Measurements from ENCODE around the gene CSTPP1. TPM values are rescaled to one million over a fixed set of nuclear protein-coding genes. Genes with fewer than 3 reads are reported as not detected.
"Not testable (repeated sequence)": the region's sequence is repeated elsewhere in the genome, so short reads cannot be mapped to it uniquely, and the experiment has no call there.

Gene CSTPP1
- total RNA-seq, 4 donors from 2014 or later, result 35.3 to 51.9 (median 39.7) TPM

DNA sequence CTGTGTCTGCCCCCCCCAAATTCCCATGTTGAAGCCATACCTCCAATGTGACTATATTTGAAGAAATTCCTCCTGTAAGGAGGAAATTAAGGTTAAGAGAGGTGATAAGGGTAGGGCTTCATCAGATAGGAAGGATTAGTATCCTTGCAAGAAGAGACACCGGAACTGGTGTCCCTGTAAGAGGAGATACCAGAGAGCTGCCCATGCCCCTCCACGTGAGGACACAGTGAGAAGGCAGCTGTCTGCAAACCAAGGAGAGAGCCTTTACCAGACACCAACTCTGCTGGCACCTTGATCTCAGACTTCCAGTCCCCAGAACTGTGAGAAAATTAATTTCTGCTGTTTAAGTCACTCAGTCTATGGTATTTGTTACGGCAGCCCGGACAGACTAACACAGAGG is 130.8 kb downstream of the CSTPP1 start:
- Histone ChIP-seq H3K27ac (no peak overlapping the region), H3K4me3 (no peak overlapping the region), H3K9me3 (no peaks in the 10 kb centered on the region), H3K4me1 (peaks cover 0 to 33% (median 9%) of the 10 kb centered on the region in 4 donors), H3K27me3 (no peaks in the 10 kb centered on the region), H3K36me3 (no peaks in the 10 kb centered on the region)
- 84 to 93% methylated on average over 4 of the region's 4 CpGs for WGBS, 2 donors
- TF ChIP-seq, protein P1, sequence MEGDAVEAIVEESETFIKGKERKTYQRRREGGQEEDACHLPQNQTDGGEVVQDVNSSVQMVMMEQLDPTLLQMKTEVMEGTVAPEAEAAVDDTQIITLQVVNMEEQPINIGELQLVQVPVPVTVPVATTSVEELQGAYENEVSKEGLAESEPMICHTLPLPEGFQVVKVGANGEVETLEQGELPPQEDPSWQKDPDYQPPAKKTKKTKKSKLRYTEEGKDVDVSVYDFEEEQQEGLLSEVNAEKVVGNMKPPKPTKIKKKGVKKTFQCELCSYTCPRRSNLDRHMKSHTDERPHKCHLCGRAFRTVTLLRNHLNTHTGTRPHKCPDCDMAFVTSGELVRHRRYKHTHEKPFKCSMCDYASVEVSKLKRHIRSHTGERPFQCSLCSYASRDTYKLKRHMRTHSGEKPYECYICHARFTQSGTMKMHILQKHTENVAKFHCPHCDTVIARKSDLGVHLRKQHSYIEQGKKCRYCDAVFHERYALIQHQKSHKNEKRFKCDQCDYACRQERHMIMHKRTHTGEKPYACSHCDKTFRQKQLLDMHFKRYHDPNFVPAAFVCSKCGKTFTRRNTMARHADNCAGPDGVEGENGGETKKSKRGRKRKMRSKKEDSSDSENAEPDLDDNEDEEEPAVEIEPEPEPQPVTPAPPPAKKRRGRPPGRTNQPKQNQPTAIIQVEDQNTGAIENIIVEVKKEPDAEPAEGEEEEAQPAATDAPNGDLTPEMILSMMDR (IDR thresholded peaks at IDR 0.05), result no peak
- no peak for TF ChIP-seq POLR2A (IDR thresholded peaks at IDR 0.05)
- TF ChIP-seq EP300 (IDR thresholded peaks at IDR 0.05), result no peak
- no peak for DNase-seq (ENCODE audit: low spot score in 2 of 2)

DNA sequence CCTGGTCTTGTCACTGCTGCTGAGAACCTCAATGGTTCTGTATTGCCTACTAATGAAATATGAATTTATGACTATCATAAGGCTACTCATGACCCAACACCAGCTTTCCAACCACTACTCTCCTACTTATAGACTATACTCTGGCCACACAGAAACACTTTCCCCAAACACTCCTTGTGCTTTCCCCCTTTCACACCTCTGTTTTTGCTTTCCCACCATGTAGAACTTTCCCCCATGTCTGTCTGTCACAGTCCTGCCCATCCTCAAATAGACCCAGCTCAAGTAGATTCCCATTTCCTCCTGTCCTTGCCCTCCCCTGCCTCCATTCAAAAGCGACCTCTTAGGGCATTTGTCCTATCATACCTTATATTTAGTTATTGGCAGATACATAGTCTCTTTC is 134.2 kb downstream of the CSTPP1 start:
- Histone ChIP-seq H3K9me3 (no peaks in the 10 kb centered on the region), H3K4me1 (peaks cover 0 to 33% (median 9%) of the 10 kb centered on the region in 4 donors), H3K27ac (peak overlapping the region in 2 of 4 donors; percentile 13 to 59), H3K27me3 (no peaks in the 10 kb centered on the region), H3K4me3 (no peak overlapping the region), H3K36me3 (no peaks in the 10 kb centered on the region)
- no peak for DNase-seq (ENCODE audit: low spot score in 2 of 2)
- TF ChIP-seq EP300 (IDR thresholded peaks at IDR 0.05) (no peak), POLR2A (IDR thresholded peaks at IDR 0.05) (no peak)
- TF ChIP-seq, protein P1 (IDR thresholded peaks at IDR 0.05), result no peak
- 91 to 93% methylated on average over 1 of the region's 1 CpG for WGBS, 2 donors

DNA sequence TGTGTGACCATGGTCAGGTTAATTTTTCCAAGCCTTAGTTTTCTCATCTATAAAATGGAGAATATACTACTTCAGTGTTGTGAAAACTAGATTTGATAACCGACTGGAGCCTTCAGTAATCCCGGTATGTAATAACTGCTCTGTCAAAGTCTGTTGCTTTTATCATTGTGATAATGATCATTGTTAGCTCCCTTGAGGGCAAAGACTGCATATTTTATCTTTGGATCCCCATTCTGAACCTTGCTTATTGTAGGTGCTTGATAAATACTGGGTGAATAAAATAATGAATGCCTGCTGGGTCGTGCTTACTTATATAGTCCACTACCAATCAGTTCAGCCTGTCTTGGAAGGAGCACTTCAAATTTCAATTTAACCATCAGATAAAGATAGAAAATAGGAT is 134.8 kb downstream of the CSTPP1 start:
- Histone ChIP-seq H3K9me3 (no peaks in the 10 kb centered on the region), H3K27me3 (no peaks in the 10 kb centered on the region), H3K27ac (peak overlapping the region in 2 of 4 donors; percentile 13 to 59), H3K36me3 (no peaks in the 10 kb centered on the region), H3K4me3 (no peak overlapping the region), H3K4me1 (peaks cover 0 to 30% (median 9%) of the 10 kb centered on the region in 4 donors)
- TF ChIP-seq POLR2A (IDR thresholded peaks at IDR 0.05) (no peak), EP300 (IDR thresholded peaks at IDR 0.05) (no peak)
- TF ChIP-seq, protein P1 (IDR thresholded peaks at IDR 0.05), result no peak
- DNase-seq (ENCODE audit: low spot score in 2 of 2), result no peak
- WGBS, 2 donors, result 49 to 55% methylated on average over 3 of the region's 3 CpGs

DNA sequence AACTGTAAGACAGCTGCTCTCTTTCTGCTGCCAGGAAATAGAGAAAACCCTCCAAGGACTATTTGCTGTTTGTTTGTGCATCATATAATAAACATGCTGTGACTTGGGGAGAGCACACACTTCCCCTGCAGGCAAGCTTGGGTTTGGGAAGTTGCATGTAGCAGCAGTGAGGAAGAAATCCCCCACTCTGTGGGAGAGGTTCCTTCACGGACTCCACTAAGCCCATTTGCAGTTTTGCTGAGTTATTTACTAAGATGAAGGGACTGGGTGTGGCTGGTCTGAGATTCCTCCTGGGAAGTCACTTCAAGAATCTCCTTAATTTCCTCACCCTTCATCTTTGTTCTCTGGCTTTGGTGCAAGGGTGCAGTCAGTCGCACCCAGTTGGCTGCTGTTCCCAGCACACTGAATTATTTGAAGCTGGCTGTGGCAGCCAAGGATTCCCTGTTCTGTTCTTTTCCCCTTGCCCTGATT is 135.3 kb downstream of the CSTPP1 start:
- Histone ChIP-seq H3K27ac (peak overlapping the region in 1 of 4 donors; percentile 59), H3K36me3 (no peaks in the 10 kb centered on the region), H3K27me3 (no peaks in the 10 kb centered on the region), H3K4me1 (peaks cover 0 to 25% (median 9%) of the 10 kb centered on the region in 4 donors), H3K4me3 (no peak overlapping the region), H3K9me3 (no peaks in the 10 kb centered on the region)
- DNase-seq (ENCODE audit: low spot score in 2 of 2), result peak; percentile 22 to 29
- TF ChIP-seq, protein P1 (IDR thresholded peaks at IDR 0.05), result no peak
- TF ChIP-seq EP300 (IDR thresholded peaks at IDR 0.05) (peak in 1 of 2 donors; percentile 45), POLR2A (IDR thresholded peaks at IDR 0.05) (no peak)
- 41 to 43% methylated on average over 2 of the region's 2 CpGs for WGBS, 2 donors

DNA sequence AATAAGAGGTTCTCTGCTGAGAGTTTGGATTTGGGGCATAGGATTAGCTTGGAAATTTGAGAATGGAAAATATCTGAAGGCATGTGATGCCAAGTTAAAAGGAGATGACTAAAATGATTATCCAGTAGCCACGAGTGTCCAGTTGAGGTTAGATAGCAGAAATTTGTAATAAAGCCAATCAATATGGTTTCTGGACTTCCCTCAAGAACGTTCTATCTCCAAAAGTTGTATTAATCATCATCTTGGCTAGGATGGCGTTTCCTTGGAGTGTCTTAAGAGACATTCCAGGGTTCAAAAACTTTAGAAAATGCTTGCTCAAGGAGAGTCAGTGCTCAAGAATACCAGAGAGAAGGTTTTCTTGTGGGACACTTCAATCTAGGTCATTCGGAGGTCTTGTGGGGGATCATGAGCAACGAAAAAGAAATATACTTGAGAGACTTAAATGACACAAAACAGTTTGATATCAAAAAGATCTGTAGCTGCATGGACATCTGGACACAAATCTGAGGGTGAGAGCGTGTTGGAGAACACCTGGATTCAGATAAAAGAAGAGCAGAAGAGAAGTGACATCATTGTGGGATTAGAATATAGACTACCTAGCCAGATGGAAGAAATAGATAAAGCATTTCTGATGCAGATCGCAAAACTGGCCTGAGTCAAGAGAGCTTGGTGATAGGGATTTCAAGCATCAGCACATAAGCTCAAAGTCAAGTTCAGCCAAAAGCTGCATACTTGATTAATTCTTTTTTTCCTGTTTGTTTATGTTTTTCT is 142.4 kb downstream of the CSTPP1 start:
- no peak for TF ChIP-seq POLR2A (IDR thresholded peaks at IDR 0.05)
- TF ChIP-seq, protein P1 (IDR thresholded peaks at IDR 0.05), result no peak
- TF ChIP-seq EP300 (IDR thresholded peaks at IDR 0.05), result no peak
- H3K4me1 ChIP-seq, result no peaks in the 10 kb centered on the region
- no peak overlapping the region for H3K27ac ChIP-seq
- no peaks in the 10 kb centered on the region for H3K9me3 ChIP-seq
- H3K27me3 ChIP-seq, result no peaks in the 10 kb centered on the region
- no peak overlapping the region for H3K4me3 ChIP-seq
- 75 to 78% methylated on average over 7 of the region's 7 CpGs for WGBS, 2 donors
- no peak for DNase-seq (ENCODE audit: low spot score in 2 of 2)
- H3K36me3 ChIP-seq, result peaks cover 0 to 7% (median 0%) of the 10 kb centered on the region in 3 donors

DNA sequence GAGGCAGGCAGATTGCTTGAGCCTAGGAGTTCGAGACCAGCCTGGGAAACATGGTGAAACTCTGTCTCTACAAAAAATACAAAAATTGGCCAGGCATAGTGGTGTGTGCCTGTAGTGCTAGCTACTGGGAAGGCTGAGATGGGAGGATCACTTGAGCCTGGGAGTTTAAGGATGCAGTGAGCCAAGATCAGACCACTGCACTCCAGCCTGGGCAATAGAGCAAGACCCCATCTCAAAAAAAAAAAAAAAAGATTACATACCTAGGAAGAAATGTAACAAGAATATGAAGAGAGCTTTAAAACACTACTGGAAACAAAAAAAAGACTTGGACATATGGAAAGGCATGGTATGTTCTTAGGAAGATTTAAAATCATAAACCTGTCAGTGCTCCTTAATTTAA is 144.2 kb downstream of the CSTPP1 start:
- not testable (repeated sequence) for H3K27ac ChIP-seq, H3K4me3 ChIP-seq
- WGBS, 2 donors, result 100% methylated on average over 1 of the region's 1 CpG

More for the DNA sequence above, 144.2 kb downstream of the CSTPP1 start:
- H3K4me1 ChIP-seq; DNase-seq (ENCODE audit: low spot score in 2 of 2); H3K9me3 ChIP-seq; H3K36me3 ChIP-seq; H3K27me3 ChIP-seq: not testable (repeated sequence)

Data from tibial nerve (tissue), 4 donors.